Gastroesophageal sphincter (tissue), 4 donors: ENCODE measurements around the gene ADCY9. TPM values are rescaled to one million over a fixed set of nuclear protein-coding genes. Genes with fewer than 3 reads are reported as not detected.

Source experiments
- ATAC-seq: fragments of 150-250 bp; one replicate; pipeline ENCODE4 v1.9.1; 2016; ENCODE audit warnings: mild to moderate bottlenecking, moderate library complexity
- H3K27ac ChIP-seq, 4 donors: fragments of 200-600 bp; sonication (generic) in 3 of 4; 1 replicate in 3 of 4; 2 replicates in 1 of 4; pipeline ENCODE4 v1.5.1; 2016 to 2019
- H3K27me3 ChIP-seq: fragments of 200-600 bp; sonication (generic); one replicate; pipeline ENCODE4 v1.5.1; 2019
- H3K36me3 ChIP-seq, 2 donors: fragments of 200-600 bp; sonication (generic); one replicate each; pipeline ENCODE4 v1.5.1; 2019; ENCODE audit warnings: control low read depth in 1 of 2
- H3K4me1 ChIP-seq, 3 donors: fragments of 200-600 bp; sonication (generic); 1 replicate in 2 of 3; 2 replicates in 1 of 3; pipeline ENCODE4 v1.5.1; 2016 to 2019; ENCODE audit warnings: control low read depth in 2 of 3
- H3K4me3 ChIP-seq, 2 donors: fragments of 200-600 bp; sonication (generic); one replicate each; pipeline ENCODE4 v1.5.1; 2019; ENCODE audit warnings: mild to moderate bottlenecking in 1 of 2, moderate library complexity in 1 of 2
- H3K9me3 ChIP-seq, 3 donors: fragments of 200-600 bp; sonication (generic); one replicate each; pipeline ENCODE4 v1.5.1; 2017 to 2019; ENCODE audit warnings: control low read depth in 2 of 3
- CTCF ChIP-seq, 4 experiments: fragments of 200-600 bp in 2 of 4; fragments of 450-650 bp in 2 of 4; sonication (generic) in 1 of 4; IDR thresholded peaks; one replicate each; pipeline ENCODE4 v1.5.1; 2017 to 2019; ENCODE audit warnings: antibody characterized with exemption in 4 of 4, mild to moderate bottlenecking in 2 of 4, moderate library complexity in 2 of 4
- EP300 ChIP-seq: sonication (generic); formaldehyde crosslinking; IDR thresholded peaks from one replicate; pipeline ENCODE4 v1.6.1; 2017; ENCODE audit warnings: antibody characterized with exemption, mild to moderate bottlenecking
- POLR2A ChIP-seq, 2 donors: fragments of 450-650 bp; IDR thresholded peaks; one replicate each; pipeline ENCODE4 v1.6.1; 2017; ENCODE audit warnings: antibody characterized with exemption in 2 of 2, mild to moderate bottlenecking in 2 of 2, moderate library complexity in 1 of 2
- POLR2AphosphoS5 ChIP-seq: sonication (generic); formaldehyde crosslinking; IDR thresholded peaks from one replicate; pipeline ENCODE4 v1.6.1; 2017; ENCODE audit warnings: antibody characterized with exemption
- WGBS, 2 donors: methylation state at CpG; one replicate each; pipeline ENCODE4 v1.1.5; 2018; ENCODE audit warnings: low coverage in 1 of 2; 5-methylcytosine and 5-hydroxymethylcytosine counted together
- total RNA-seq, 4 donors: library from RNA; depleted of rRNA; stranded (reverse); fragments of >200 nt; gene quantifications; one replicate each; pipeline ENCODE4 v1.1.0, GENCODE V29; 2016

ADCY9 gene
- total RNA-seq, 4 donors from 2014 or later: 33.0 to 83.5 (median 43.4) TPM

GRCh38 chr16:4141604-4142003, 25.4 kb upstream of the ADCY9 start:
- Histone ChIP-seq H3K27ac (no peak overlapping the region), H3K36me3 (no peaks in the 10 kb centered on the region), H3K27me3 (no peaks in the 10 kb centered on the region), H3K4me3 (no peak overlapping the region), H3K9me3 (peaks cover 0 to 4% (median 0%) of the 10 kb centered on the region in 3 donors), H3K4me1 (no peaks in the 10 kb centered on the region)
- 92 to 95% methylated on average over 12 of the region's 12 CpGs for WGBS, 2 donors
- TF ChIP-seq EP300: no peak
- no peak for TF ChIP-seq POLR2A (IDR thresholded peaks at IDR 0.05)
- no peak for TF ChIP-seq CTCF (IDR thresholded peaks at IDR 0.05)
- no peak for TF ChIP-seq POLR2AphosphoS5
- no peak for ATAC-seq

- Histone ChIP-seq H3K4me3 (no peak overlapping the region), H3K36me3 (no peaks in the 10 kb centered on the region), H3K4me1 (no peaks in the 10 kb centered on the region), H3K27ac (no peak overlapping the region), H3K27me3 (no peaks in the 10 kb centered on the region), H3K9me3 (peaks cover 0 to 4% (median 0%) of the 10 kb centered on the region in 3 donors)
- no peak for TF ChIP-seq POLR2A (IDR thresholded peaks at IDR 0.05)
- TF ChIP-seq CTCF (IDR thresholded peaks at IDR 0.05): no peak
- TF ChIP-seq EP300: no peak
- TF ChIP-seq POLR2AphosphoS5: no peak
- 56 to 96% methylated on average over 3 of the region's 3 CpGs for WGBS, 2 donors
- ATAC-seq: no peak
Observed at GRCh38 chr16:4140652-4141051, 24.4 kb upstream of the ADCY9 start.

DNA sequence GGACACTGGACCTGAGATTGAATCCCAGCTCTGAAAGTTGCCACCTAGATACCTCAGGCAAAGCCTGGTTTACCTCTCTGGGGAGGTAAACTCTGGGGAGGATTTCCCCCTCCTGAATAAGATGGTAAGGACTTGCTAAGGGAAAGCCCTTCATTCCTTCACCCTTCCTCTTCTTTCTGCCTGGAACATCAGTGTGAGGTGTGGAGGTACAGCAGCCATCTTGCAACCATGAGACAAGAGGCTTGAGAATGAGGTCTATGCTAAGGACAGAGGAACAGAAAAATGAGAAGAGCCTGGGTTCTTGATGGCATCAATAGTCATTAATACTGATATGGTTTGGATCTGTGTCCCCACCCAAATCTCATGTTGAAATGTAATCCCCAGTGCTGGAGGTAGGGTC, 23.7 kb upstream of the ADCY9 start:
- ATAC-seq: no peak
- Histone ChIP-seq H3K27ac (no peak overlapping the region), H3K4me3 (no peak overlapping the region), H3K4me1 (no peaks in the 10 kb centered on the region), H3K36me3 (no peaks in the 10 kb centered on the region), H3K27me3 (no peaks in the 10 kb centered on the region), H3K9me3 (peaks cover 0 to 4% (median 0%) of the 10 kb centered on the region in 3 donors)
- TF ChIP-seq CTCF (IDR thresholded peaks at IDR 0.05) (no peak), POLR2A (IDR thresholded peaks at IDR 0.05) (no peak), POLR2AphosphoS5 (no peak), EP300 (no peak)

GRCh38 chr16:4138713-4139112, 22.5 kb upstream of the ADCY9 start:
- H3K27me3 ChIP-seq: peaks cover under 1% of the 10 kb centered on the region
- H3K4me1 ChIP-seq: no peaks in the 10 kb centered on the region
- H3K36me3 ChIP-seq: no peaks in the 10 kb centered on the region
- no peak overlapping the region for H3K27ac ChIP-seq
- peaks cover 0 to 4% (median 0%) of the 10 kb centered on the region in 3 donors for H3K9me3 ChIP-seq
- H3K4me3 ChIP-seq: no peak overlapping the region
- ATAC-seq: no peak
- TF ChIP-seq EP300 (no peak), POLR2AphosphoS5 (no peak), CTCF (IDR thresholded peaks at IDR 0.05) (no peak), POLR2A (IDR thresholded peaks at IDR 0.05) (no peak)
- 90 to 94% methylated on average over 3 to 4 of the region's 6 CpGs for WGBS, 2 donors

- 81 to 84% methylated on average over 3 of the region's 3 CpGs for WGBS, 2 donors
- Histone ChIP-seq H3K27me3 (peaks cover 6% of the 10 kb centered on the region), H3K4me3 (no peak overlapping the region), H3K36me3 (no peaks in the 10 kb centered on the region), H3K4me1 (no peaks in the 10 kb centered on the region), H3K9me3 (peaks cover 0 to 4% (median 0%) of the 10 kb centered on the region in 3 donors), H3K27ac (no peak overlapping the region)
- ATAC-seq: no peak
- TF ChIP-seq POLR2AphosphoS5: no peak
- no peak for TF ChIP-seq POLR2A (IDR thresholded peaks at IDR 0.05)
- no peak for TF ChIP-seq EP300
- no peak for TF ChIP-seq CTCF (IDR thresholded peaks at IDR 0.05)
Observed at GRCh38 chr16:4137438-4137837, 21.2 kb upstream of the ADCY9 start.
